Measurements from ENCODE around the gene MCTP2.

GRCh38 chr15:94286583-94286982 lies 55.2 kb downstream of the MCTP2 start:
- TF ChIP-seq CTCF (IDR thresholded peaks at IDR 0.05) (no peak), EP300 (IDR thresholded peaks at IDR 0.05) (no peak)
